ENCODE measurements around the gene TYROBP.

GRCh38 chr19:35943321-35944301 lies 35.5 kb upstream of the TYROBP start:
- TF ChIP-seq, protein P1, sequence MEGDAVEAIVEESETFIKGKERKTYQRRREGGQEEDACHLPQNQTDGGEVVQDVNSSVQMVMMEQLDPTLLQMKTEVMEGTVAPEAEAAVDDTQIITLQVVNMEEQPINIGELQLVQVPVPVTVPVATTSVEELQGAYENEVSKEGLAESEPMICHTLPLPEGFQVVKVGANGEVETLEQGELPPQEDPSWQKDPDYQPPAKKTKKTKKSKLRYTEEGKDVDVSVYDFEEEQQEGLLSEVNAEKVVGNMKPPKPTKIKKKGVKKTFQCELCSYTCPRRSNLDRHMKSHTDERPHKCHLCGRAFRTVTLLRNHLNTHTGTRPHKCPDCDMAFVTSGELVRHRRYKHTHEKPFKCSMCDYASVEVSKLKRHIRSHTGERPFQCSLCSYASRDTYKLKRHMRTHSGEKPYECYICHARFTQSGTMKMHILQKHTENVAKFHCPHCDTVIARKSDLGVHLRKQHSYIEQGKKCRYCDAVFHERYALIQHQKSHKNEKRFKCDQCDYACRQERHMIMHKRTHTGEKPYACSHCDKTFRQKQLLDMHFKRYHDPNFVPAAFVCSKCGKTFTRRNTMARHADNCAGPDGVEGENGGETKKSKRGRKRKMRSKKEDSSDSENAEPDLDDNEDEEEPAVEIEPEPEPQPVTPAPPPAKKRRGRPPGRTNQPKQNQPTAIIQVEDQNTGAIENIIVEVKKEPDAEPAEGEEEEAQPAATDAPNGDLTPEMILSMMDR (IDR thresholded peaks at IDR 0.05), result no peak
- TF ChIP-seq POLR2A (IDR thresholded peaks at IDR 0.05), result no peak
